Astrocyte (in vitro differentiated cells and primary cell): ENCODE data around the gene DENND1C. TPM values are rescaled to one million over a fixed set of nuclear protein-coding genes. Genes with fewer than 3 reads are reported as not detected.
A peak's percentile ranks its signal among the peaks of the same experiment; 100 is the strongest.

Experiments
- DNase-seq: peaks from one replicate; pipeline ENCODE4 v3.0.0-alpha.2; 2010; ENCODE audit warnings: low read depth
- FAIRE-seq: peaks from 2 replicates; lab custom pipeline; 2011; peaks lifted over from hg19 to GRCh38; lab: Jason Lieb, UNC
- H2AFZ ChIP-seq: 2 replicates; pipeline ENCODE4 v1.6.0; 2012; ENCODE audit warnings: low read depth, low read length, inconsistent platforms
- H3K27ac ChIP-seq: 2 replicates; pipeline ENCODE4 v1.5.1; 2011; ENCODE audit warnings: low read depth, low read length, inconsistent platforms
- H3K27me3 ChIP-seq: 2 replicates; pipeline ENCODE4 v1.6.0; 2011; ENCODE audit warnings: low read length, inconsistent platforms; ENCODE audit not compliant: insufficient read depth
- H3K36me3 ChIP-seq: 2 replicates; pipeline ENCODE4 v1.5.1; 2011; ENCODE audit warnings: low read length, inconsistent platforms; ENCODE audit not compliant: insufficient read depth
- H3K4me1 ChIP-seq: 2 replicates; pipeline ENCODE4 v1.5.1; 2011; ENCODE audit warnings: low read length, inconsistent platforms; ENCODE audit not compliant: insufficient read depth
- H3K4me2 ChIP-seq: 2 replicates; pipeline ENCODE4 v1.6.0; 2012; ENCODE audit warnings: low read length, inconsistent platforms
- H3K4me3 ChIP-seq: 2 replicates; pipeline ENCODE4 v1.5.1; 2011; ENCODE audit warnings: low read depth, mild to moderate bottlenecking, low read length, inconsistent platforms; ENCODE audit not compliant: insufficient read depth
- H3K79me2 ChIP-seq: 2 replicates; pipeline ENCODE4 v1.6.0; 2012; ENCODE audit warnings: mild to moderate bottlenecking, low read length, inconsistent platforms; ENCODE audit not compliant: insufficient read depth
- H3K9ac ChIP-seq: 2 replicates; pipeline ENCODE4 v1.6.0; 2012; ENCODE audit warnings: mild to moderate bottlenecking, low read length, inconsistent platforms
- H3K9me3 ChIP-seq: 2 replicates; pipeline ENCODE4 v1.5.1; 2012; ENCODE audit warnings: low read depth, mild to moderate bottlenecking, low read length, inconsistent platforms; ENCODE audit not compliant: insufficient read depth
- H4K20me1 ChIP-seq: 2 replicates; pipeline ENCODE4 v1.6.0; 2012; ENCODE audit warnings: low read length, inconsistent platforms; ENCODE audit not compliant: insufficient read depth
- H3K27ac Mint-ChIP-seq: one replicate; pipeline ENCODE4 v1.8.0; 2021; ENCODE audit warnings: mild to moderate bottlenecking, mixed read lengths; ENCODE audit not compliant: unreplicated experiment
- H3K27me3 Mint-ChIP-seq: one replicate; pipeline ENCODE4 v1.8.0; 2021; ENCODE audit warnings: low read depth, mixed read lengths; ENCODE audit not compliant: unreplicated experiment
- H3K36me3 Mint-ChIP-seq: one replicate; pipeline ENCODE4 v1.8.0; 2021; ENCODE audit warnings: low read depth, mixed read lengths; ENCODE audit not compliant: unreplicated experiment
- H3K4me1 Mint-ChIP-seq: one replicate; pipeline ENCODE4 v1.8.0; 2021; ENCODE audit warnings: low read depth, mixed read lengths; ENCODE audit not compliant: unreplicated experiment
- H3K4me3 Mint-ChIP-seq: one replicate; pipeline ENCODE4 v1.8.0; 2021; ENCODE audit warnings: mild to moderate bottlenecking, moderate library complexity, mixed read lengths; ENCODE audit not compliant: unreplicated experiment
- H3K9me3 Mint-ChIP-seq: one replicate; pipeline ENCODE4 v1.8.0; 2021; ENCODE audit warnings: mild to moderate bottlenecking, mixed read lengths; ENCODE audit not compliant: unreplicated experiment
- EZH2 ChIP-seq: IDR thresholded peaks from 2 replicates; pipeline ENCODE4 v1.6.1; 2012; ENCODE audit warnings: mild to moderate bottlenecking, low read length, inconsistent platforms; ENCODE audit not compliant: insufficient read depth
- total RNA-seq: library from RNA; stranded (reverse); gene quantifications from 2 replicates; pipeline ENCODE4 v1.2.1, GENCODE V29; 2021
- TF ChIP-seq, protein P1 (sequence below): IDR thresholded peaks from 2 replicates; pipeline ENCODE4 v1.5.1; 2011; ENCODE audit warnings: low read depth, mild to moderate bottlenecking, inconsistent platforms, low read length, moderate library complexity; ENCODE audit not compliant: insufficient read depth

Gene DENND1C
- total RNA-seq, 1 donor from 2014 or later = not detected

DNA sequence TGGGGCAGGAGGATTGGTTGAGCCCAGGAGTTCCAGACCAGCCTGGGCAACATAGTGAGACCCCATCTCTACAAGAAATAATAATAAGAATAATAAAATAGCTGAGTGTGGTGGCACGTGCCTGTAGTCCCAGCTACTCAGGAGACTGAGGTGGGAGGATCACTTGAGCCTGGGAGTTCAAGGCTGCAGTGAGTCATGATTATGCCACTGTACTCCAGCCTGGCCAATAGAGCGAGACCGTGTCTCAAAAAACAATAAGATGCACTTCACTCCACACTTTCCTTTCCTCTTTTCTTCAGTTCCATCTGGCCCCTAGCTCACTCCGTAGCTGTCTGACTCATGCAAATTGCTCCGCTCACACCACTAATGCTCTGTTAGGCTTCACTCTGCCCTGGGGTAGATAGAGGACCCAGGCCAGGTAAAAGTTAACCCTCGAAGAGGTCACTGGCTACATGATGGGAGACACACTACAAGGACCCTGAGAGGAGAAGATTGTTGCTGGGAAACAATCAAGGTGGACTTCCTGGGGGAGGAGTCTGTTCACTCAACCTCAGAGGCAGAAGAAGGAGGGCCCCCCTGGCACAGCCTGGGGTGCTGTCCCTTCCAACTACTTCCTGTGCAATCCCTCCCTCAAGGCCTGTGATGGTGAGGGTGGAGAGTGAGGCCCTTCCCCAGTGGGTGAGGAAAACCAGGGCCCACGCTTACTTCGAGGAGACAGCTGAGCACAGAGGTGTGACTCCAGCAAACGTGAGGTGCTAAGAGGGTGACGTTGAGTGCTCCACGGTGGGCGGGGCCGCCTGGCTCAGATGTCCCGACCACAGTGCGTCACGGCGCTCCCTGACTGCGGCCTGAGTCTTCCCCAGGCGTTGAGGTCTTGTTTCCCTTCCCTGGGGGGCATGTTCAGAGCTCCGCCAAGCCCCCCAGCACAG, 40.4 kb upstream of the DENND1C start:
- peaks cover 7% of the 10 kb centered on the region for H3K27me3 Mint-ChIP-seq
- FAIRE-seq = no peak
- peak overlapping the region; percentile 16 for H2AFZ ChIP-seq

DNA sequence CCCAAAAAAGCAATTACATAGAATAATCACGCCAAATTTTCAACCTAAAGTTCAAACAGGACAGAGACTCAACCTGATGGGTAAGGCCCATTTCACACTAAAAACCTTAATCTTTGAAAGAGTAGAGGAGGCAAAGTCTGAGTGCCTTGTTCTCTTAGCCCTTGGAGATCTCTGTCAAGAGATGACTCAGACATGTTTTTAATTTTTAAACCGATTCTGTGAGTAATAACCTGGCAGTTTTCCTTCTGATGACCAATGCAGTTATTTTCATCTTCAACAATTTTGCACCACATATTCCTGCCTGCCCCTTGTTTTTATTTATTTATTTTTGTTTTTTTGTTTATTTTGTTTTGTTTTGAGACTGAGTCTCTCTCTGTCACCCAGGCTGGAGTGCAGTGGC, 37.7 kb upstream of the DENND1C start:
- Histone ChIP-seq H3K79me2 (no peaks in the 10 kb centered on the region), H3K4me3 (no peak overlapping the region), H3K36me3 (no peaks in the 10 kb centered on the region), H3K9ac (no peak overlapping the region), H3K27me3 (no peaks in the 10 kb centered on the region), H3K4me2 (peak overlapping the region; percentile 23), H4K20me1 (no peaks in the 10 kb centered on the region), H3K9me3 (no peaks in the 10 kb centered on the region), H2AFZ (no peak overlapping the region), H3K27ac (no peak overlapping the region), H3K4me1 (peaks cover 7% of the 10 kb centered on the region)
- no peak overlapping the region for H3K27ac Mint-ChIP-seq
- H3K4me1 Mint-ChIP-seq = peaks cover 3% of the 10 kb centered on the region
- TF ChIP-seq, protein P1, sequence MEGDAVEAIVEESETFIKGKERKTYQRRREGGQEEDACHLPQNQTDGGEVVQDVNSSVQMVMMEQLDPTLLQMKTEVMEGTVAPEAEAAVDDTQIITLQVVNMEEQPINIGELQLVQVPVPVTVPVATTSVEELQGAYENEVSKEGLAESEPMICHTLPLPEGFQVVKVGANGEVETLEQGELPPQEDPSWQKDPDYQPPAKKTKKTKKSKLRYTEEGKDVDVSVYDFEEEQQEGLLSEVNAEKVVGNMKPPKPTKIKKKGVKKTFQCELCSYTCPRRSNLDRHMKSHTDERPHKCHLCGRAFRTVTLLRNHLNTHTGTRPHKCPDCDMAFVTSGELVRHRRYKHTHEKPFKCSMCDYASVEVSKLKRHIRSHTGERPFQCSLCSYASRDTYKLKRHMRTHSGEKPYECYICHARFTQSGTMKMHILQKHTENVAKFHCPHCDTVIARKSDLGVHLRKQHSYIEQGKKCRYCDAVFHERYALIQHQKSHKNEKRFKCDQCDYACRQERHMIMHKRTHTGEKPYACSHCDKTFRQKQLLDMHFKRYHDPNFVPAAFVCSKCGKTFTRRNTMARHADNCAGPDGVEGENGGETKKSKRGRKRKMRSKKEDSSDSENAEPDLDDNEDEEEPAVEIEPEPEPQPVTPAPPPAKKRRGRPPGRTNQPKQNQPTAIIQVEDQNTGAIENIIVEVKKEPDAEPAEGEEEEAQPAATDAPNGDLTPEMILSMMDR = no peak
- no peak for TF ChIP-seq EZH2
- peaks cover 2% of the 10 kb centered on the region for H3K36me3 Mint-ChIP-seq
- peak; percentile 71 for DNase-seq
- peaks cover 9% of the 10 kb centered on the region for H3K27me3 Mint-ChIP-seq
- H3K4me3 Mint-ChIP-seq = no peak overlapping the region
- no peak for FAIRE-seq
- no peaks in the 10 kb centered on the region for H3K9me3 Mint-ChIP-seq

More for the DNA sequence above, 40.4 kb upstream of the DENND1C start:
- Mint-ChIP-seq H3K9me3 (no peaks in the 10 kb centered on the region), H3K4me3 (no peak overlapping the region), H3K36me3 (peaks cover 2% of the 10 kb centered on the region), H3K27ac (no peak overlapping the region), H3K4me1 (peaks cover 3% of the 10 kb centered on the region)
- Histone ChIP-seq H3K27me3 (no peaks in the 10 kb centered on the region), H3K79me2 (no peaks in the 10 kb centered on the region), H3K36me3 (no peaks in the 10 kb centered on the region), H3K4me3 (no peak overlapping the region), H3K4me2 (no peak overlapping the region), H3K9ac (no peak overlapping the region), H3K4me1 (peaks cover 7% of the 10 kb centered on the region), H3K9me3 (no peaks in the 10 kb centered on the region), H3K27ac (no peak overlapping the region), H4K20me1 (no peaks in the 10 kb centered on the region)
- no peak for DNase-seq
- TF ChIP-seq, protein P1 = no peak
- no peak for TF ChIP-seq EZH2
